SH-SY5Y (cell line): ENCODE data around the gene RFXAP.

Experiments
- GATA2 ChIP-seq: IDR thresholded peaks from 2 replicates; pipeline ENCODE4 v1.6.1; 2011; ENCODE audit warnings: mild to moderate bottlenecking, low read depth, low read length
- GATA3 ChIP-seq: IDR thresholded peaks from 2 replicates; pipeline ENCODE4 v1.6.1; 2011; ENCODE audit warnings: low read depth, mild to moderate bottlenecking, low read length, moderate library complexity

DNA sequence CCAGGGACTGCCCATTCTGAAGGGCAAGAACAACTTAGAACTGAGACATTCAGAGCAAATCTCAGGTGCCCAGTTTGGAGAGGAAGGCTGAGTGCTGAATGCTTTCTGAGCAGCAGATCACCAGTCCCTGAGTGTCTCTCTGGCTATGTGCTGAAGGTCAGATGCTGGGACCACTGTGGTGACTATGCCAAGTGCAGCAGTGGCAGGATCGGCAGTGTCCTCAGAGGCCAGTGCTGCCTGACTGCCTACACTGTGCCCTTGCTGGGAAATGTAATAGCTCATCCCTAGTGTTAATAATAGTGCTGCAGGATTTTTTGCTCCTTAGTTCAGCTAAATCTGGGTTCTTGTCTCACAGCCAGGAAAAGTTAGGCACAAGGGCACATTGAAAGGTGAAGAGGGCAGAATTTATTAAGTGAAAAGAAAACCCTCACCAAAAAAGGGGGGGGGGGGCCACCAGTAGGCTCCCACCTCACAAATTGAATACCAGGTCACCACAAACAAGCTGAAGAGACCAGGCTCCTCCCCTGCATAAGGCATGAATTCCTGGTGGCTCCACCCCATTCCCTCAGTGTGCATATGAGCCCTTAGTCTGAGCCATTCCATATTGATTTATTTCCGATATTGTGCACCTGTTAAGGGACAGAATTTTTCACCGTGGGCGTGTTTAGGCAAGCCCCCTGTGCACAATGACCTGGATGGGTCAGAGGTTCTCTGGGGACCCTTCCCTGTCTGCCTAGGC, 18.5 kb downstream of the RFXAP start:
- TF ChIP-seq GATA3 (no peak), GATA2 (no peak)
